Stimulated activated CD4-positive, alpha-beta T cell treated with anti-CD3 and anti-CD28 coated beads, Interleukin-2, amount 100 ng/mL, for 4 hours (primary cell): ENCODE results near the gene MED15.
"Not testable (repeated sequence)": the region's sequence is repeated elsewhere in the genome, so short reads cannot be mapped to it uniquely, and the experiment has no call there.

Experiments used
- DNase-seq: peaks from one replicate; pipeline ENCODE4 v3.0.0-alpha.2; 2020; ENCODE audit warnings: low read depth

MED15 gene, protein sequence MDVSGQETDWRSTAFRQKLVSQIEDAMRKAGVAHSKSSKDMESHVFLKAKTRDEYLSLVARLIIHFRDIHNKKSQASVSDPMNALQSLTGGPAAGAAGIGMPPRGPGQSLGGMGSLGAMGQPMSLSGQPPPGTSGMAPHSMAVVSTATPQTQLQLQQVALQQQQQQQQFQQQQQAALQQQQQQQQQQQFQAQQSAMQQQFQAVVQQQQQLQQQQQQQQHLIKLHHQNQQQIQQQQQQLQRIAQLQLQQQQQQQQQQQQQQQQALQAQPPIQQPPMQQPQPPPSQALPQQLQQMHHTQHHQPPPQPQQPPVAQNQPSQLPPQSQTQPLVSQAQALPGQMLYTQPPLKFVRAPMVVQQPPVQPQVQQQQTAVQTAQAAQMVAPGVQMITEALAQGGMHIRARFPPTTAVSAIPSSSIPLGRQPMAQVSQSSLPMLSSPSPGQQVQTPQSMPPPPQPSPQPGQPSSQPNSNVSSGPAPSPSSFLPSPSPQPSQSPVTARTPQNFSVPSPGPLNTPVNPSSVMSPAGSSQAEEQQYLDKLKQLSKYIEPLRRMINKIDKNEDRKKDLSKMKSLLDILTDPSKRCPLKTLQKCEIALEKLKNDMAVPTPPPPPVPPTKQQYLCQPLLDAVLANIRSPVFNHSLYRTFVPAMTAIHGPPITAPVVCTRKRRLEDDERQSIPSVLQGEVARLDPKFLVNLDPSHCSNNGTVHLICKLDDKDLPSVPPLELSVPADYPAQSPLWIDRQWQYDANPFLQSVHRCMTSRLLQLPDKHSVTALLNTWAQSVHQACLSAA

DNA sequence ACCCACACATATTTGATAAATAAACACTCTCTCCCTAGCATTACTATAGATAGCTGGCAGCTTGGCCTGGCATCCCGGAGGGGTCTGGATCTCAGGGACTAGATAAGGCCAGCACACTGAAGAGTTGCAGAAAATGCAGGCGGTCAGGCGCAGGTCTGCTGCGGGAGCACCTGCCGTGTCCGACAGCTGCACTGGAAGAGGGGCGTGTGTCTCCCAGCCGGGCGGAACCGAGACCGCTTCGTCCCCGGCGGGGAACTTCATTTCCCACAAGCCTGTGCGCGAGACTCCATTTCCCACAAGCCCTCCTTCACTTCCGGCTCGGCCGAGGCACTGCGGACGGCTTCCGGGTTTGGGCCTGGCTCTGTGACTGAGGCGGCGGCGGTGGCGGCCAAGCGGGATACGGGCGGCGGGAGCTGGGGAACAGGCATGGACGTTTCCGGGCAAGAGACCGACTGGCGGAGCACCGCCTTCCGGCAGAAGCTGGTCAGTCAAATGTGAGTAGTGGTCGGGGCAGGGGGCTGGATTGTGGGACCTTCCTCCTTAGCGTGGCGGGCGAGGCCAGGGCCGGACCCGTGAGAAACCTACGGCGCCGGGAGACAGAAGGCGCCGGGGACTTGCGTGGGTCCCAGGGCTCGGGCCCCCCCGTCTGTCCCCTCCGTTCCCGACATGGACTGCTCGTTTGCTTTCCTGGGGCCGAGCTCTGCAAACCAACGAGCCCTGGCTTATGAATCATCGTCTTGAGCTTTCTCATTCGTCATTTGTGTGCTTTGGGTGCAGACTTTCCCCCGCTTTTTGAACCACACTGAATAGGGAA lies at the start of gene MED15:
Gene MED15 (plus strand): TSS at position 358 of the 814 bp plus-strand sequence. CDS start 69 bp downstream, at position 427.
- peak; percentile 83 for DNase-seq

DNA sequence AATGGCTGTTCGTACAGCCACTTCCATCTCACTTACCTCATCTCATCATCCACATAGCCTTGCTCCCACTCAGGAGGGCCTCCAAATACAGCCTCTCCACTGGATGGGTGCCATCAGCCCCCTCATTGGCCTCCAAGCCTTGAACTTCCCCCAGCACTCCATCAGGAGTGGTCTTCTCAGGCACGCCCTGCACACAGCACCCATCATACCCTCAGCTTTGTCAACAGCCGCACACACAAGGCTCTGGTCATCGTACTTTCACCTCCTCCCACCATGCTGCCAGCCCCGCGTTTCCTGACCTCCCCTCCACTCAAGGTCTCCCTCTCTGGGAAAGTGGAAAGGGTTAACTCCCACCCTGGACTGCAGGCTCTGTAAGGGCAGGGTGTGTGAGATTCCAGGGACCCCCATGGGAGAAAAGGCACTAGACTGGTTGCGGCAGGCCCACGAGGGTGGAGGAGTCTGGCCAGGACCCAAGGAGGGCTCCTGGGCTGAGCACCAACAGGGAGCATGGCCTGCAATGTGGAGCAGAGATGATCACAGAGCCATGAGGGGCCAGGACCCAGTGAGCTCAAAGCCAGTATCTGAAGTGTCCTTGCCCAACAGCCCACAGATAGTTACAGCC lies 48.8 kb upstream of the MED15 start:
- DNase-seq, result no peak

DNA sequence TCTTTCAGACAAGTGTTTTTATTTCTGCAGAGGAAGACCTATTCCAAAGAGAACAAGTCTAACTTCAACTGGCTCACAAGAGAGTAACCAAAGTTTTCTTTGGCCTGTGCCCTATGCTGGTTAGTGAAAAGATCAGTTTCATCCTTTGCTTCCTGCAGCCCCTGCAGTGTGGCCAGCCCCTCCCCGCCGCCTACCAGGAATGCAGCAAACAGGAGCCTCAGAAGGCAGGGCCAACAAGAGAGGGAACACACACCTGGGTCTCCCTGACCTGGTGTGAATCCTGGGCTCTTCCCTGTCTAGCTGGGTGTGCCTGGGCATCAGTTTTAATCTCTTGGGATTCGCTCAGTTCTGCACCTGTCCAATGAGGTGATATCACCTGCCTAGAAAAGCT lies 48.3 kb upstream of the MED15 start:
- DNase-seq, result no peak

DNA sequence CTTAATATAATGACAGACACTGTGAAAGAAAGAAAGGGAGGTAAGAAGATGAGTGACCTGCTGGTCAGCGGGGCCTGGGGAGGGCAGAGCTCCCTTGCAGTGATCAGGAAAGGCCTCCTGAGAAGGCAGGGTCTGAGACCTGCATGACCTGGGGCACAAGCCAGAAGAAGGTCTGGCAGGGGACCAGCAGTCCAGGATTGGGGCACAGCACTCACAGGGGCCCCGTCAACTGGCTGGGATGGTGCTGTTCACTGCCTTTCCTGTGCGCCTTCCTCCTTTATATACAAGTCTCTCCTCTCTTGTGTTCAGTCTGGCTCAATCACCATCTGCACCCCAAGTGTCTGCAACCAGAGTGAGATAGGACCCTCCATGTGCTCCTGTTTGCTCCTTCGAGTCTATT lies 47.5 kb upstream of the MED15 start:
- DNase-seq, result no peak

DNA sequence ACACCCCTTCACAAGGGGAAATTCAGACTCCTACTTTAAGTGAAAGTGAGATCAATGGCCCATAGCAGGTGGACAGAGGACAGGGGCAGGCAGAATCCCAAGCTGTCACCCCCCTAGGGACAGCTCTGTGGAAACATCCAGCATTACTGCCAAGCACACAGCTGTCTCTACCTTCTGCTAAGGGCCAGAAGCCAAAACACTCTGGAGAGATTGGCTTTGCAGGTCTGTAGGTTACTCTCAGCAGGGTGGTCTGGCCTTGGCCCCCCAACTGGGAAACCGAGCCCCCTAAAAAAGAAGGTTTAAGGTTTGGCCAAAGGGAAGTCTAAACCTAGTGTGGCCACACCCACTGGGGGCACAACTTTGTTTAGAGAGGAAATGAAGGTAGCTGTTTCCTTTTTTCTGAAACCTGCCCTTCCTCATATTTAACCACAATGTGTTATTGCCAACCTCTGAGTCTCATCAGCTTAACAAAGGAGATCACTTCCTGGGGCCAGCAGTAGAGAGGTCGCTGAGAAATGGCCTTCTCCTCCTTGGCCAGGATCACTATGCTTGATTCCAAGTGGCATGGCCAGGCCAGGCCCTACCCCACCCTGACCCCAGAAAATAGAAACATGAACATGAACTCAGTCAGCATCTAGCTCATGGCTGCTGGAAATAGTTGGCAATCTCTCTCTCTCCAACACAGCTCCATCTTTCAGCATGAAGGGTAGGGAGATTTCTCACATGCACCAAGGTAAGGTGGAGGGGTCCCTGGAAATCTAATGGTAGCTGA lies 43.9 kb upstream of the MED15 start:
- no peak for DNase-seq

DNA sequence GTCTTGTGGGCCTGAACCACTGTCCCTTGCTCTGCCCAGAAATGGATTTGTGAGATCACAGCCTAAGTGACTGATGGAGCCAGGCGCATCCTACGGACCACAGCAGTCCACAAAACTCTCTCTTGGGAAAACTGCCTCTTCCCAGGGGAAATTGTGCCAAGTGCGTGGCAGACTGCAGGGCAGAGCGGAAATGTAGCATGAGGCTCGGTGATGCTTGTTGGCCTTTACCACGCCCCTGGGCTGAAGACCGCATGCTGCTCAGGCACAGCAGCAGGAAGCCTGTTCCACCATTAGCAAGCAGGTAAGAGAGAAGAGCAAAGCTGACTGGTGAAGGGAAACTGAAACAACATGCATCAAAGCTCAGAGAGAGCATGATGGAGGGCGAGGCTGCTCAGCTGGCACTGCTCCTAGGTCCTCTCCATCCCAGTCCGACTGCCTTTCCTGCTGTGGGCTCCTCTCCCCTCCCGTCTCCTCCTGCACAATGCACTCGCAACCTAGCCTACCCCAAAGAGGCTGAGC lies 43.3 kb upstream of the MED15 start:
- peak; percentile 41 for DNase-seq

DNA sequence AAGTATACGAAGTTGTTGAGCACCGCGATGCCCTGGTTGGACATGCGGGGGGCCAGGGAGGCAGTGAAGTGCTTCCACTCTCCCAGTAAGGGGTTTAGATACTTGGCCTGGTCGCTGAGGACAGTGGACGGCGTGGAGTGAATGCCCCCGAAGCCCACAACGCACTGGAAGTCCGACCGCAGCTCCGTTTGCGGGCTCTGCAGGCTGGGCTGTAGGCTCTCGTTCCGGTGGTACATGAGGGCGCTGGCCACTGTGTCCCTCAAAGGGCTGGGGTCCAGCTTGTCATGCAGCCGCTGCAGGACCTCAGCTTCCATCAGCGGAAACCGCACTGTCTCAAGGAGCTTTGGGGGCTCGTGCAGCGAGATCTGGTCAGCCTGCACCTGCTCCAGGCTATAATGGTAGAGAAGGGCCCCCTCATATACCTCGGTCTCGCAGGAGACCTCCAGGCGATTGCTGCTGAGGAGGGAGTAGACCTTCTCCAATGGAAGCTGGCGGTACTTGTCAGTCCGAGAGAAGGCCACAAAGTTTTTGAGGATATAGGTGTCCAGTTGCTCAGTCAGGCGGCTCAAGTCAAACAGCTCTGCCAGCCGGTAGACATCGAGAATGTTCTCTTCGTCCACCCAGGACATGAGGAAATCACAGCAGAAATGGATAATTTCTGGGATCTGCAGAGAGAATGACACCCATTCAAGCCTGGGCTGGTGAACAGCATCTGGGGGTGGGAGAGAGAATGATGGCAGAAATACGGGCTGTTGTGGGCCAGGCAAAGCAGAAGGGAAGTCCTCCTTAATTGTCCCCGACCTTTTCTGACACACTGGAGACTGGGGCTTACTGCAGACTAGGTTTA lies 42.3 kb upstream of the MED15 start:
- no peak for DNase-seq

DNA sequence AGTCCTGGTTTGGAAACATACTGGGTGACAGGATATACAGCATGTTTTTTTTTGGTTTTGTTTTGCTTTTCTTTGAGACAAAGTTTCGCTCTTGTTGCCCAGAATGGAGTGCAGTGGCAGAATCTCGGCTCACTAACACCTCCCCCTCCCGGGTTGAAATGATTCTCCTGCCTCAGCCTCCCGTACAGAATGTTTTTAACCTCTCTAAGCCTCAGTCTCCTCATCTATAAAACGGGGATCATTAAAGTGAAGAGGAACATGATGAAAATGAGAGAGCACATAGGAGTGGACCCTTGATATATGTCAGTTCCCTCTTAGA lies 41.7 kb upstream of the MED15 start:
- DNase-seq, result no peak

DNA sequence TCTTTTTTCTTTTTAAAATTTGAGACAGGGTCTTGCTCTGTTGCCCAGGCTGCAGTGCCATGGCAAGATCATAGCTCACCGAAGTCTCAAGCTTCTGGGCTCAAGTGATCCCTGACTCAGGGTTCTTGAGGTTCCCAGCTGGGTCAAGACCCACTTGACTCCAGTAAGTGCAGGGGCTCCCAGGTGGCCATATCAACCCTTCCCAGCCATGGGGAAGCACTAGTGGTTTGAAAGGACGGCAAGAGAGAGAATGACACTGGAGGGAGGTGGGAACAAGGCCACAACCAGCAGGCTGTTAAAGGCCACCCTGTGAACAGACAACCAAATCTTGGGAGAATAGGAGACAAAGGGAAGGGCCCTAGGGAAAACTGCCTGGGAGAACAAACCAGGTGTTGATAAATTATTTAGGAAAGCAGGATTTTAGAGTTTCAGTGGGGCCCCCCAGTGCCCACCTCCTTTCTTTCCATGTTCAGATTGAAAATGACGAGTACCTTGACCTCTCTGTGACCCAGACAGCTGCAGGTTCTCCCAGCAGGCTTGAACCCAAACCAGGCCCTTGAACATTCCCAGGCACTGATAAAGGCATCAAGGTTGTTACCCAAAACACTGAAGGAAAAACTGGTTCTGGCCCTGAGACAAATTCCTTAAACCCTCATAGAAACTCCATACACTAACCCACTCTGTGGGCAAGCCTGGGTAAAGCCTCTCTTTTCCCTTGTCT lies 40.6 kb upstream of the MED15 start:
- DNase-seq, result no peak

DNA sequence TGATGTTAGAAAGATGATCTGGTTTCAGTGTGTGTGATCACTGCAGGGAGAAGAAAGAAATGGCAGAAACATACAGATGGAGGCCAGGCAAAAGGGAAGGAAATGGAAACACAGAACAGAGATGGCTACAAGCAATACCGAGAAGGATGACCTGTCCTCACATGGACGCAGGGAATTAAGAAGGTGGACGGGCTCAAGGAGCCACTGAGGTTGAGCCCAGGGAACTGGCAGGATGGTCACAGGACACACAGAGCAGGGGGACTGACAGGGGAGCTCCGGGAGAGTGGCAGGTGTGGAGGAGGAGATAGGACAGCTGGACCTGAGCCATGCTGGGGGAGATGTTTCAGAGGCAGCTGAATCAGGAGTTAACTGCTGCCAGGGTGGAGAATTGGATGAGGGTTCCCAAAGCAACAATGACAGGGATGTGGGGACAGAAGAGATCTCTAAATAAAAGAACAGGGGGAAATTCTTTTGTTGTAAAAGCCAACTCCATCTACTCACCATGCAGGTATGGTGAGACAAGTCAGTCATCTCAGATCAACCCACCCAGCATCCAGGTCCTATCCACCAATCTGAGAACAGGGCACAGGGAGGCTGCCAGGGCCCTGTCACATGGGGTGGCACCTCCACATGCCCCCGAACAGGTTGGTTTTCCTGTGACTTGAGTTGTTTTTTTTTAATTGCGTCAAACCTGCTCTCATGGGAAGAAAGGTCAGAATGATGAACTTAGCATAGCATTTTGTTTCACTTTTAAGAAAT lies 38.1 kb upstream of the MED15 start:
- no peak for DNase-seq

DNA sequence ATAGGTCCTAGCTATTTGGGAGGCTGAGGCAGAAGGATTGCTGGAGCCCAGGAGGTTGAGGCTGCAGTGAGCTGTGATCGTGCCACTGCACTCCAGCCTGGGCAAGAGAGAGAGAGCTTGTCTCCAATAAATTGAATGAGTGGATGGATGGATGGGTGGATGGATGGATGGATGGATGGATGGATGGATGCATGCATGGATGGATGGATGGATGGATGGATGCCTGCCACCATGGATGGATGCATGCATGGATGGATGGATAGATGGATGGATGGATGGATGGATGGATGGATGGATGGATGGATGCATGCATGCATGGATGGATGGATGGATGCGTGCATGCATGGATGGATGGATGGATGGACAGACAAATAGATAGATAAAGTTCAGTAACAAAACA lies 36.9 kb upstream of the MED15 start:
- DNase-seq, result not testable (repeated sequence)

DNA sequence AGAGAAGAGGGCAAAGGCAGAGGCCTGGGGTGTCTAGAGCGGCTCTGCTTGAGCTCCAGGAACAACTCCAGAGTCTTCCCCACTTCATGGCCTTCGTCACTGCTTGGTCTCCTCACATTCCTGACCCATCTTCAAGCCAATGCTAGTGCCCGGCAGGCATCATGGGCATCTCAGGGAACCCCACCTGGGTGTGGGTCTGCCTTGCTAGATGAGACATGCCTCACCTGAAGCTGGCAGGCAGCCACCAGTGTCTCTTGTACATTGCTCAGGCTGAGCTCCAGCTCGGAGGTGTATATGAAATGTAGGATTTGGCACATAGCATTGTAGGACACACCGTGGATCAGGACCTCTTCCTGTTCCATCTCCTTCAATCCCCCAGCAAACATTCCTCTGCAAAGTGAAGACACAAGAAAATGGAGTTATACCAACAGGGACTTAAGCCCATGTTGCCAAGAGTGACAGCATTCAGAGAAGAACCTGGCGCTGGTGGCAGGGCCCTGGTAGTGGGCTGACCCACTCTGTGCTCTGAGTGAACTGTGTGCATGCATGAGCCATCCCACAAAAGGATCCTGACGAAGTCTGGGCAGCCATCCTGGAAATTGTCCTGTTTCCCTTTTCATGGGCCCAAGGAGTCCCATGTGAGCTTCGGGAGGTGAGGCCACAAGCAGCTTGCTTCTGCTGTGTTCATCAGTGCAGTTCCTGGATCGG lies 36.1 kb upstream of the MED15 start:
- DNase-seq, result no peak

DNA sequence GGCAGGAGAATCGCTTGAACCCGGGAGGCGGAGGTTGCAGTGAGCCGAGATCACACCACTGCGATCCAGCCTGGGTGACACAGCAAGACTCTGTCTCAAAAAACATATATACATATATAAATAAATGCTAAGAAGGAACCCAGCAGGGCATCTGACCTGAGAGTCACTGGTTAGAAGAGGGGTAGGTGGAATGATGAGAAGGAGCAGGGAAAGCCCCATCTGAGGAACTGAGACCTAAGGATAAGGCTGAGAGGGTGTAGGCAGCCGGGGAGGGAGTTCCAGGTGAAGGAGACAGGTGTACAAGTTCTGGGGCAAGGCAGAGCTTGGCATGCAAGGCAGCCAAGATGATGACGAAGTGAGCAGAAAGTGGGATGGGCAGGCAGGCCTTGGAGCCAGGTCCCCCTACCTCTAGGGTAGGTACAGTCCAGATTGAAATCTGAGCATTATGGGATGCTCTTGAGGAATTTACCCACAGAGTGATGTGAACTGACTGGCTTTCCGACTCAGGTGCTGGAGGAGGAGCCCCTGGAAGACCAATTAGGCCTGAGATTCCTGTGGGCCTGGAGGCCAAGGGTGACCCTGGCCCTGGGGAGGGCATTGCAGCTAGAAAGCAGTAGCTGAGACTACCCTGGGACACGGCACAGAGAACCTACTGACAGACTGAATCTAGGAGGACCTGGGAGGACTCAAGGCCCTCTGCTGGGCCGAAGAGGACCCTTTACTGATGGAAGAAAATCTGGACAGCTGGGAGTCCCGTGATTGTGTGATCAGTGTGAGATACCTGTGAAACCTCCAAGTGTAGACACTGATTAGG lies 34.6 kb upstream of the MED15 start:
- no peak for DNase-seq

DNA sequence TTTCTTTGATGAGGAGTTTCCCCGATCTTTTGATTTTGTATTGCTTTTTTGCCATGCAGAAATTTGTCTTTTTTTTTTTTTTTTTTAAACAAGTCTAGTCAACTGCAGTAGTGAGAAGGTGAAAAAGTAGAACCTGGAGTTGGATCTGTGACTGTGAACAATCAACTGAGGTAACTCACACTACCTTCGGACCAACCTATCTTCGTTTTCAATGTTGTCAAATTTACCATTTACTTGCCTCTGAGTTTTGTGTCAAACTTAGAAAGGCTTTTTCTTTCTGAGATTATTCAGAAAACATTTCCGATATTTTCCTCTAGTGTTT lies 32.3 kb upstream of the MED15 start:
- no peak for DNase-seq

DNA sequence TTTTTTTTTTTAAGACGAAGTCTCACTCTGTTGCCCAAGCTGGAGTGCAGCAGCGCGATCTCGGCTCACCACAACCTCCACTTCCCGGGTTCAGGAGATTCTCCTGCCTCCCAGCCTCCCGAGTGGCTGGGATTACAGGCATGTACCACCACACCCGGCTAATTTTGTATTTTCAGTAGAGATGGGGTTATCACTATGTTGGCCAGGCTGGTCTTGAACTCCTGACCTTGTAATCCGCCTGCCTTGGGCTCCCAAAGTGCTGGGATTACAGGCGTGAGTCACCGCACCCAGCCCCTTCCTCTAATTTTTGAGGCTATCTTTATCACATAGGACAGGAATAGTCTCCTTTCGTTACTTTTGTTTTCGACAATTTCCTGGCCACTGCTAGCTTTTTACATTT lies 31.8 kb upstream of the MED15 start:
- not testable (repeated sequence) for DNase-seq

DNA sequence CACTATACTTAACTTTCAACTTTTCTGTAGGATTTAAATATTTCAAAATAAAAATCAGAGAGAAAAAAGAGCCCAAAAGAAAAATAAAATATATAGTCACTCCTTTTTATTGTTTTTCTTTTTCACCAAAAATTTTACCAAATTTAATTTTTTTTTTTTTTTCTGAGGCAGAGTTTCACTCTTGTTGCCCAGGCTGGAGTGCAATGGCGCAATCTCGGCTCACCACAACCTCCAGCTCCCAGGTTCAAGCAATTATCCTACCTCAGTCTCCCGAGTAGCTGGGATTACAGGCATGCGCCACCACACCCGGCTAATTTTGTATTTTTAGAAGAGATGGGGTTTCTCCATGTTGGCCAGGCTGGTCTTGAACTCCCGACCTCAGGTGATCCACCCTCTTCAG lies 29.4 kb upstream of the MED15 start:
- not testable (repeated sequence) for DNase-seq

DNA sequence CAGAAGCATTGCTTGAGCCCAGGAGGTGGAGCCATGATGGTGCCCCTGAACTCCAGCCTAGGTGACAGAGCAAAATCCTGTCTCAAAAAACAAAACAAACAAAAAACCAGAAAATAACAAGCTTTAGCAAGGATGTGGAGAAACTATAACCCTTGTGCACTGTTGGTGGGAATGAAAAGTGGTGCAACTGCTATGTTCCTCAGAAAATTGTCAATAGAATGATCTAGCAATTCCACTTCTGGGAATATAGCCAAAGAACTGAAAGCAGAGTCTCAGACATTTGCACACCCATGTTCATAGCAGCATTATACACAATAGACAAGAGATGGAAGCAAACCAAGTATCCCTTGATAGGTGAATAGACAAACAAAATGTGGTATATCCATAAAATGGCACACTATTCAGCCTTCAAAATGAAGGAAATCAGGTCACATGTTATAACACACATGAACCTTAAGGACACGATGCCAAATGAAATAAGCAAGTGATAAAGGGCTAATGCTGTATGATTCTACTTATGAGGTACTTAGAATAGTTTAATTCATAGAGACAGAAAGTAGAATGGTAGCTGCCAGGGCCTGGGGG lies 27.7 kb upstream of the MED15 start:
- DNase-seq, result no peak
